HepG2 (cell line): ENCODE data around the gene MFAP4. TPM values are rescaled to one million over a fixed set of nuclear protein-coding genes. Genes with fewer than 3 reads are reported as not detected.

ENCODE experiments used
- ATAC-seq: fragments of 200-7000 bp; cut with Tn5 transposase; 3 replicates; pipeline ENCODE4 v1.9.1; 2020; ENCODE audit warnings: mild to moderate bottlenecking, moderate library complexity
- BruUV-seq: library from RNA; stranded (reverse); fragments of 400-500 nt; replicated peaks from 2 replicates; lab custom pipeline; 2021; lab: Mats Ljungman, UMichigan
- CTCF ChIA-PET: fragments of 300-600 bp; formaldehyde crosslinking; extraction: SDS; loops from one replicate; lab custom pipeline; 2021; ENCODE audit warnings: low total read pairs, inconsistent platforms, low intra/inter-chr PET ratio; lab: Yijun Ruan, JAX
- POLR2A ChIA-PET: fragments of 350-600 bp; sonication (Branson Sonifier 250); formaldehyde crosslinking; loops from one replicate; lab custom pipeline; 2020; ENCODE audit warnings: antibody characterized with exemption, inconsistent platforms; lab: Yijun Ruan, JAX
- DNase-seq: peaks from one replicate; pipeline ENCODE4 v3.0.0-alpha.2; 2015; ENCODE audit warnings: low spot score
- FAIRE-seq: peaks from 3 replicates; lab custom pipeline; 2011; peaks lifted over from hg19 to GRCh38; lab: Jason Lieb, UNC
- H2AFZ ChIP-seq: one replicate; pipeline ENCODE4 v1.6.1; 2011; ENCODE audit warnings: low read length, inconsistent platforms
- H3K27ac ChIP-seq: fragments of 300-600 bp; 3 replicates; pipeline ENCODE4 v1.8.0; 2011; ENCODE audit warnings: mixed run types, mild to moderate bottlenecking, mixed read lengths, low read length, inconsistent platforms; ENCODE audit not compliant: insufficient read depth; ENCODE audit errors: extremely low read length
- H3K27me3 ChIP-seq, 2 experiments: fragments of 200-600 bp in 1 of 2; 2 replicates in 1 of 2; 3 replicates in 1 of 2; pipeline versions ENCODE4 v1.6.0 to v1.8.0; 2011; ENCODE audit warnings: low read length in 2 of 2, mild to moderate bottlenecking in 2 of 2, moderate library complexity in 2 of 2, inconsistent platforms in 1 of 2; ENCODE audit not compliant: insufficient read depth in 2 of 2, control insufficient read depth in 1 of 2
- H3K36me3 ChIP-seq, 2 experiments: fragments of 200-600 bp in 1 of 2; replicated peaks in 1 of 2; 2 replicates in 1 of 2; 3 replicates in 1 of 2; pipeline versions ENCODE4 v1.5.1 to v1.8.0; 2011; ENCODE audit warnings: low read length in 2 of 2, inconsistent platforms in 1 of 2; ENCODE audit not compliant: insufficient read depth in 2 of 2, control insufficient read depth in 1 of 2
- H3K4me1 ChIP-seq: 2 replicates; pipeline ENCODE4 v1.5.1; 2012; ENCODE audit warnings: low read length, inconsistent platforms; ENCODE audit not compliant: insufficient read depth
- H3K4me2 ChIP-seq: 2 replicates; pipeline ENCODE4 v1.6.0; 2011; ENCODE audit warnings: low read depth, low read length, inconsistent platforms
- H3K4me3 ChIP-seq, 3 experiments: fragments of 200-600 bp in 1 of 3; sonication (generic), shearing (Covaris generic) in 1 of 3; replicated peaks in 1 of 3; 2 replicates each; pipeline ENCODE4 v1.5.1; 2011 to 2016; ENCODE audit warnings: low read length in 3 of 3, inconsistent platforms in 2 of 3, low read depth in 2 of 3, mild to moderate bottlenecking in 2 of 3, control low read depth in 1 of 3, mixed read lengths in 1 of 3; ENCODE audit not compliant: insufficient read depth in 1 of 3
- H3K79me2 ChIP-seq: one replicate; pipeline ENCODE4 v1.6.1; 2011; ENCODE audit warnings: low read length, inconsistent platforms; ENCODE audit not compliant: insufficient read depth
- H3K9ac ChIP-seq: 2 replicates; pipeline ENCODE4 v1.6.0; 2011; ENCODE audit warnings: mild to moderate bottlenecking, low read depth, low read length, inconsistent platforms; ENCODE audit not compliant: insufficient read depth
- H3K9me3 ChIP-seq: 2 replicates; pipeline ENCODE4 v1.5.1; 2012; ENCODE audit warnings: mild to moderate bottlenecking, low read length
- H4K20me1 ChIP-seq: 2 replicates; pipeline ENCODE4 v1.6.0; 2011; ENCODE audit warnings: inconsistent platforms, mild to moderate bottlenecking, low read length, moderate library complexity; ENCODE audit not compliant: insufficient read depth
- AFF4 ChIP-seq: sonication (generic); formaldehyde crosslinking; IDR thresholded peaks from 2 replicates; pipeline ENCODE4 v1.4.0; 2020; ENCODE audit warnings: missing genetic modification reagents
- ARHGAP35 ChIP-seq: sonication (generic); formaldehyde crosslinking; IDR thresholded peaks from 2 replicates; pipeline ENCODE4 v1.9.0; 2022; ENCODE audit warnings: mild to moderate bottlenecking, inconsistent platforms, moderate library complexity, missing genetic modification reagents, borderline replicate concordance
- BHLHE40 ChIP-seq: IDR thresholded peaks from 2 replicates; pipeline ENCODE4 v1.6.1; 2011; ENCODE audit warnings: low read length, improper control_type of control experiment
- CREB1 ChIP-seq, 2 experiments: fragments of 450-650 bp in 1 of 2; IDR thresholded peaks; 2 replicates each; pipeline ENCODE4 v1.6.1; 2016 to 2017; ENCODE audit warnings: control low read depth in 1 of 2, mild to moderate bottlenecking in 1 of 2, missing compliant biosample characterization in 1 of 2, missing genetic modification characterization in 1 of 2
- ETV5 ChIP-seq: IDR thresholded peaks from 2 replicates; pipeline ENCODE4 v1.6.1; 2018; ENCODE audit warnings: missing biosample characterization, missing genetic modification reagents, inconsistent platforms, borderline replicate concordance
- HIVEP1 ChIP-seq: sonication (generic); formaldehyde crosslinking; IDR thresholded peaks from 2 replicates; pipeline ENCODE4 v1.4.0; 2020; ENCODE audit warnings: mild to moderate bottlenecking, missing genetic modification reagents
- KLF16 ChIP-seq, 2 experiments: sonication (generic) in 1 of 2; formaldehyde crosslinking in 1 of 2; IDR thresholded peaks; 2 replicates each; pipeline versions ENCODE4 v1.6.1 to v1.8.0; 2016 to 2023; ENCODE audit warnings: missing genetic modification reagents in 2 of 2, missing compliant biosample characterization in 1 of 2
- MATR3 ChIP-seq: sonication (generic); formaldehyde crosslinking; IDR thresholded peaks from 2 replicates; pipeline ENCODE4 v1.4.0; 2020; ENCODE audit warnings: missing genetic modification reagents
- RBM39 ChIP-seq: fragments of 200-400 bp; formaldehyde crosslinking; IDR thresholded peaks from one replicate; pipeline ENCODE4 v1.6.1; 2018; ENCODE audit warnings: antibody characterized with exemption, mild to moderate bottlenecking, low read depth, low read length; ENCODE audit not compliant: poor library complexity, severe bottlenecking
- ZNF33B ChIP-seq: sonication (generic); formaldehyde crosslinking; IDR thresholded peaks from 2 replicates; pipeline ENCODE4 v1.5.1; 2020; ENCODE audit warnings: mild to moderate bottlenecking, missing genetic modification reagents
- ZNF749 ChIP-seq: sonication (generic); formaldehyde crosslinking; IDR thresholded peaks from 2 replicates; pipeline ENCODE4 v1.8.0; 2022; ENCODE audit warnings: mild to moderate bottlenecking, missing genetic modification reagents, moderate library complexity, borderline replicate concordance
- ZNF773 ChIP-seq: sonication (generic); formaldehyde crosslinking; IDR thresholded peaks from 2 replicates; pipeline ENCODE4 v1.4.0; 2020; ENCODE audit warnings: missing genetic modification reagents, borderline replicate concordance
- WGBS: methylation state at CpG from one replicate; pipeline ENCODE4 v1.1.6; 2017; ENCODE audit warnings: low lambda C conversion rate; 5-methylcytosine and 5-hydroxymethylcytosine counted together
- in situ Hi-C: cut with HindIII; loops from 2 replicates; pipeline ENCODE4 v1.10.0; 2017; ENCODE audit warnings: low pct_unique_long_range_greater_than_20kb; ENCODE audit not compliant: extremely low pct_ligation_motif_present
- intact Hi-C: fragments of 100-400 bp; cut with micrococcal nuclease; formaldehyde crosslinking; loops from one replicate; pipeline ENCODE4 v1.10.0; 2022; ENCODE audit not compliant: unreplicated experiment
- polyA plus RNA-seq, 8 experiments: library from polyadenylated mRNA; depleted of rRNA in 3 of 8; stranded (reverse) in 7 of 8; unstranded in 1 of 8; fragments of >200 nt; fragmentation: Illumina TruSeq in 4 of 8; extraction: Trizol in 4 of 8; gene quantifications; 2 replicates each; pipeline versions ENCODE4 v1.2.1 to v1.2.3, GENCODE V29; 2011 to 2016; ENCODE audit warnings: low read depth in 4 of 8, missing spikeins in 1 of 8, mixed read lengths in 1 of 8; ENCODE audit not compliant: insufficient read depth in 1 of 8
- total RNA-seq, 5 experiments: library from RNA; depleted of rRNA; stranded (reverse); fragments of >200 nt; fragmentation: Illumina TruSeq; extraction: Trizol; gene quantifications; 2 replicates each; pipeline ENCODE4 v1.2.3, GENCODE V29; 2016; ENCODE audit warnings: low read depth in 1 of 5
- TF ChIP-seq, protein P1 (sequence below): sonication (generic); formaldehyde crosslinking; conservative IDR thresholded peaks from 2 replicates; pipeline ENCODE4 v1.8.1; 2023; ENCODE audit warnings: missing genetic modification reagents

Gene MFAP4
- total and polyA plus RNA-seq, 2 of the 13 experiments (the other 11 are each of a cell fraction or from before 2014, with no cell fraction given) = 0.08 TPM; not detected in 1

DNA sequence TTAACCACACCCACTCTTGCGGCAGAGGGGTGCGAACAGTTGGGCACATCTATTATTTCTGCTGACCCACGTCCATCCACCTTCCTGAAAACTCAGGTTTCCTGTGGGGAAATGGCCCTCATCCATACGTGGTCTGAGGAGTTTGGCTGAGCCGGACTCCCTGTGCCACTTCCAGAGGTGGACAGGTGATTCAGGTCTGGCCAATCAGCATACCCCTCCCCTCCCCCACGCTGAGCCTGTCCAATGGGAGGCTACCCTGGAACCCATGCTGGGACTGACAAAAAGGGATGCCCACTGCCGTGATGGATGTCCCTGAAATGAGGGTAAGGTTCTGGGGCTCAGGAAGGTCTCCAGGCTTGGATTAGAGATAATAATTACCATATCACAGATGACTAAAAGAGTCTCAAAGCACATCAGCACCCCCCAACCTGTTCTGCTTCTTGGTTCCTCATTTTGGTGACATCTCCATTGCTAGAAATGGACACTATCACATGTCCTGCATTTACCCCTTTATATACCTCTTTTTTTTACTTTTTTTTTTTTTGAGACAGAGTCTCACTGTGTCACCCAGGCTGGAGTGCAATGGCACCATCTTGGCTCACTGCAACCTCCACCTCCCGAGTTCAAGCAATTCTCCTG lies 14.0 kb downstream of the MFAP4 start:
- Histone ChIP-seq H3K27ac (no peak overlapping the region), H3K4me3 (no peak overlapping the region), H3K79me2 (no peaks in the 10 kb centered on the region), H4K20me1 (no peaks in the 10 kb centered on the region), H3K9me3 (no peaks in the 10 kb centered on the region), H3K27me3 (peaks cover 0 to 2% of the 10 kb centered on the region in 2 experiments; a peak in 1 of 5 replicates), H3K4me1 (peaks cover 36% of the 10 kb centered on the region), H2AFZ (no peak overlapping the region), H3K36me3 (no peaks in the 10 kb centered on the region; a peak in 1 of 5 replicates), H3K4me2 (no peak overlapping the region), H3K9ac (no peak overlapping the region)
- intact Hi-C loops = no loop called here
- ChIA-PET POLR2A (no interaction called here), CTCF (no interaction called here)
- TF ChIP-seq BHLHE40 (no peak), ARHGAP35 (CRISPR knock-in tag) (no peak), ZNF773 (no peak)
- WGBS = 90% methylated on average over 7 of the region's 8 CpGs
- no peak for ATAC-seq
- no TSS peak for BruUV-seq
- no peak for FAIRE-seq
- DNase-seq = no peak
- in situ Hi-C loops = no loop called here

- in situ Hi-C loops (no loop called here), intact Hi-C loops (no loop called here)
- BruUV-seq = no TSS peak
- DNase-seq (no peak), FAIRE-seq (no peak), ATAC-seq (no peak)
- no peak overlapping the region for H3K27ac ChIP-seq
- H3K27me3 ChIP-seq = peaks cover 0 to 2% of the 10 kb centered on the region in 2 experiments; a peak in 1 of 5 replicates
- H4K20me1 ChIP-seq = no peaks in the 10 kb centered on the region
- no peaks in the 10 kb centered on the region for H3K9me3 ChIP-seq
- ChIA-PET POLR2A (no interaction called here), CTCF (no interaction called here)
- H3K4me3 ChIP-seq = no peak overlapping the region
- H2AFZ ChIP-seq = no peak overlapping the region
- H3K9ac ChIP-seq = no peak overlapping the region
- no peaks in the 10 kb centered on the region; a peak in 1 of 5 replicates for H3K36me3 ChIP-seq
- H3K79me2 ChIP-seq = no peaks in the 10 kb centered on the region
- peaks cover 41% of the 10 kb centered on the region for H3K4me1 ChIP-seq
- WGBS = 90% methylated on average over 12 of the region's 12 CpGs
- H3K4me2 ChIP-seq = no peak overlapping the region
- TF ChIP-seq AFF4 (CRISPR knock-in tag) (no peak), RBM39 (no peak), KLF16 (CRISPR knock-in tag; IDR thresholded peaks at IDR 0.05) (no peak), MATR3 (CRISPR knock-in tag) (no peak), ZNF749 (CRISPR knock-in tag) (no peak), ETV5 (CRISPR knock-in tag) (no peak), HIVEP1 (no peak), ZNF33B (no peak), CREB1 (IDR thresholded peaks at IDR 0.05) (no peak), CREB1 (CRISPR knock-in tag; IDR thresholded peaks at IDR 0.05) (no peak)
- TF ChIP-seq, protein P1, sequence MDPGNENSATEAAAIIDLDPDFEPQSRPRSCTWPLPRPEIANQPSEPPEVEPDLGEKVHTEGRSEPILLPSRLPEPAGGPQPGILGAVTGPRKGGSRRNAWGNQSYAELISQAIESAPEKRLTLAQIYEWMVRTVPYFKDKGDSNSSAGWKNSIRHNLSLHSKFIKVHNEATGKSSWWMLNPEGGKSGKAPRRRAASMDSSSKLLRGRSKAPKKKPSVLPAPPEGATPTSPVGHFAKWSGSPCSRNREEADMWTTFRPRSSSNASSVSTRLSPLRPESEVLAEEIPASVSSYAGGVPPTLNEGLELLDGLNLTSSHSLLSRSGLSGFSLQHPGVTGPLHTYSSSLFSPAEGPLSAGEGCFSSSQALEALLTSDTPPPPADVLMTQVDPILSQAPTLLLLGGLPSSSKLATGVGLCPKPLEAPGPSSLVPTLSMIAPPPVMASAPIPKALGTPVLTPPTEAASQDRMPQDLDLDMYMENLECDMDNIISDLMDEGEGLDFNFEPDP (CRISPR knock-in tag) = no peak
Observed at GRCh38 chr17:19372439-19372838, 14.6 kb downstream of the MFAP4 start.
